MM.1S (cell line): ENCODE measurements around the gene CALCR.

ENCODE experiments used
- DNase-seq: peaks from one replicate; pipeline ENCODE4 v3.0.0-alpha.2; 2015
- H2AFZ ChIP-seq: fragments of 300-600 bp; sonication (generic); 2 replicates; pipeline ENCODE4 v1.6.0; 2016; ENCODE audit warnings: antibody characterized with exemption, low read length
- H3F3A ChIP-seq: fragments of 300-600 bp; sonication (generic); 2 replicates; pipeline ENCODE4 v1.6.1; 2016; ENCODE audit warnings: mild to moderate bottlenecking, antibody characterized with exemption, low read length, moderate library complexity, mixed read lengths; ENCODE audit not compliant: insufficient read depth
- H3K27ac ChIP-seq: fragments of 300-600 bp; sonication (generic); 2 replicates; pipeline ENCODE4 v1.5.1; 2016; ENCODE audit warnings: mild to moderate bottlenecking, low read length
- H3K27me3 ChIP-seq: fragments of 300-600 bp; sonication (generic); replicated peaks from 2 replicates; pipeline ENCODE4 v1.6.0; 2016; ENCODE audit warnings: low read length; ENCODE audit not compliant: insufficient read depth
- H3K36me3 ChIP-seq: fragments of 300-600 bp; sonication (generic); replicated peaks from 2 replicates; pipeline ENCODE4 v1.6.1; 2016; ENCODE audit warnings: mild to moderate bottlenecking, low read length, mixed read lengths; ENCODE audit not compliant: insufficient read depth
- H3K4me1 ChIP-seq: fragments of 300-600 bp; sonication (generic); 2 replicates; pipeline ENCODE4 v1.6.1; 2016; ENCODE audit warnings: low read length, mixed read lengths
- H3K4me2 ChIP-seq: fragments of 300-600 bp; sonication (generic); 2 replicates; pipeline ENCODE4 v1.6.0; 2016; ENCODE audit warnings: low read depth, low read length
- H3K4me3 ChIP-seq: fragments of 300-600 bp; sonication (generic); 2 replicates; pipeline ENCODE4 v1.5.1; 2016; ENCODE audit warnings: low read length, mixed read lengths
- H3K79me2 ChIP-seq: fragments of 300-600 bp; sonication (generic); 2 replicates; pipeline ENCODE4 v1.6.1; 2016; ENCODE audit warnings: mixed run types, low read length, mixed read lengths
- H3K9ac ChIP-seq: fragments of 300-600 bp; sonication (generic); 2 replicates; pipeline ENCODE4 v1.6.1; 2016; ENCODE audit warnings: low read length, mixed read lengths
- H3K9me2 ChIP-seq: fragments of 300-600 bp; sonication (generic); replicated peaks from 2 replicates; pipeline ENCODE4 v1.6.1; 2016; ENCODE audit warnings: mild to moderate bottlenecking, low read length, mixed read lengths; ENCODE audit not compliant: insufficient read depth
- H3K9me3 ChIP-seq: fragments of 300-600 bp; sonication (generic); replicated peaks from 2 replicates; pipeline ENCODE4 v1.6.1; 2016; ENCODE audit warnings: mild to moderate bottlenecking, low read length, mixed read lengths; ENCODE audit not compliant: insufficient read depth
- H4K20me1 ChIP-seq: fragments of 300-600 bp; sonication (generic); 2 replicates; pipeline ENCODE4 v1.6.1; 2016; ENCODE audit warnings: mild to moderate bottlenecking, low read length, moderate library complexity, mixed read lengths; ENCODE audit not compliant: insufficient read depth
- EZH2 ChIP-seq: fragments of 300-600 bp; sonication (generic); optimal IDR thresholded peaks from 2 replicates; pipeline ENCODE3; 2017; ENCODE audit warnings: low read depth, mild to moderate bottlenecking, antibody characterized with exemption, low read length, mixed read lengths
- EZH2phosphoT487 ChIP-seq: fragments of 300-600 bp; sonication (generic); IDR thresholded peaks from 2 replicates; pipeline ENCODE4 v1.6.1; 2018; ENCODE audit warnings: antibody characterized with exemption, low read length
- TF ChIP-seq, protein P1 (sequence below): fragments of 300-600 bp; sonication (generic); IDR thresholded peaks from 2 replicates; pipeline ENCODE4 v1.5.1; 2016; ENCODE audit warnings: antibody characterized with exemption, low read length, mixed read lengths

Gene CALCR

DNA sequence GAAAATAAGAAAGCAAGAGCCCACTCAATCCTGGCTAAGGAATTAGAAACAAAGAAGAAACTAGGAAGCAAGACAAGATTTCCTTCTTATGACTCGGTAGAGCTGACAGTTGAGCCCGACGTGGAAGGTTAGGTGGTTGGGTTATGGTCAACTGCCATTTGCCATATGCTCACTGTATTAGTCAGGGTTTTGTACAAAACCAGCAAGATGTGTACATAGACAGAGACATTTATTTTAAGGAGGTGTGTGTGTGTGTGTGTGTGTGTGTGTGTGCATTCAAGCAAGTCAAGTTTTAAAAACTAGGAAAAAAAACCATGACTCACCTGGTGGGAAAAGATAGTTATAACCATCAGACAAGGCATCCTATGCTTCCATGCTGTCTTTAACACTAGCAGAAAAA lies 183.9 kb downstream of the CALCR start:
- no peak for DNase-seq
- Histone ChIP-seq H2AFZ (no peak overlapping the region), H4K20me1 (no peaks in the 10 kb centered on the region), H3F3A (no peaks in the 10 kb centered on the region), H3K79me2 (no peaks in the 10 kb centered on the region), H3K36me3 (no peaks in the 10 kb centered on the region), H3K4me3 (no peak overlapping the region), H3K9ac (no peak overlapping the region), H3K4me1 (no peaks in the 10 kb centered on the region), H3K27ac (no peak overlapping the region), H3K4me2 (no peak overlapping the region), H3K9me2 (no peaks in the 10 kb centered on the region), H3K27me3 (no peaks in the 10 kb centered on the region), H3K9me3 (no peaks in the 10 kb centered on the region)
- TF ChIP-seq EZH2phosphoT487 (no peak), EZH2 (no peak)
- TF ChIP-seq, protein P1, sequence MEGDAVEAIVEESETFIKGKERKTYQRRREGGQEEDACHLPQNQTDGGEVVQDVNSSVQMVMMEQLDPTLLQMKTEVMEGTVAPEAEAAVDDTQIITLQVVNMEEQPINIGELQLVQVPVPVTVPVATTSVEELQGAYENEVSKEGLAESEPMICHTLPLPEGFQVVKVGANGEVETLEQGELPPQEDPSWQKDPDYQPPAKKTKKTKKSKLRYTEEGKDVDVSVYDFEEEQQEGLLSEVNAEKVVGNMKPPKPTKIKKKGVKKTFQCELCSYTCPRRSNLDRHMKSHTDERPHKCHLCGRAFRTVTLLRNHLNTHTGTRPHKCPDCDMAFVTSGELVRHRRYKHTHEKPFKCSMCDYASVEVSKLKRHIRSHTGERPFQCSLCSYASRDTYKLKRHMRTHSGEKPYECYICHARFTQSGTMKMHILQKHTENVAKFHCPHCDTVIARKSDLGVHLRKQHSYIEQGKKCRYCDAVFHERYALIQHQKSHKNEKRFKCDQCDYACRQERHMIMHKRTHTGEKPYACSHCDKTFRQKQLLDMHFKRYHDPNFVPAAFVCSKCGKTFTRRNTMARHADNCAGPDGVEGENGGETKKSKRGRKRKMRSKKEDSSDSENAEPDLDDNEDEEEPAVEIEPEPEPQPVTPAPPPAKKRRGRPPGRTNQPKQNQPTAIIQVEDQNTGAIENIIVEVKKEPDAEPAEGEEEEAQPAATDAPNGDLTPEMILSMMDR: no peak

DNA sequence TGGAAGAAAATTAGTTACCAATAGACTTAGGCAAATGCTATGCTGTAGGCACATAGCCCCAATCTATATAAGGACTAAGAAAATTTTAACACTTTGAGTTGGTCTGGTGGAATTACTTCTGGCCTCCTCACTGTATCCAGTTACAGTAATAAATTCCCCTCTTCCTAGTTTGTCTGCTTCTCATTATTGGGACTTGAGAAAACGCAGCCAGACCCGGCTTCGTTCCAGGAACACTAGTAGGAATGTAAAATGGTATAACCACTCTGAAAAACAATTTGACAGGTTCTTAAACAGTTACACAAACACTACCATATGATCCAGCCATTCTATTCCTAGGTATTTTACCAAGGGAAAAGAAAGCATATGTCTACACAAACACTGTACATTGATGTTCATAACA lies 192.2 kb downstream of the CALCR start:
- no peak overlapping the region for H3K9ac ChIP-seq
- H4K20me1 ChIP-seq: no peaks in the 10 kb centered on the region
- no peak overlapping the region for H3K4me3 ChIP-seq
- DNase-seq: no peak
- H3K36me3 ChIP-seq: no peaks in the 10 kb centered on the region
- no peaks in the 10 kb centered on the region for H3K27me3 ChIP-seq
- no peaks in the 10 kb centered on the region for H3K79me2 ChIP-seq
- H3K4me1 ChIP-seq: peaks cover 23% of the 10 kb centered on the region
- H3F3A ChIP-seq: peaks cover 16% of the 10 kb centered on the region
- H2AFZ ChIP-seq: no peak overlapping the region
- TF ChIP-seq EZH2phosphoT487: no peak
- TF ChIP-seq, protein P1: no peak
- TF ChIP-seq EZH2: no peak
- H3K4me2 ChIP-seq: no peak overlapping the region
- no peaks in the 10 kb centered on the region for H3K9me2 ChIP-seq
- H3K27ac ChIP-seq: no peak overlapping the region
- no peaks in the 10 kb centered on the region for H3K9me3 ChIP-seq

DNA sequence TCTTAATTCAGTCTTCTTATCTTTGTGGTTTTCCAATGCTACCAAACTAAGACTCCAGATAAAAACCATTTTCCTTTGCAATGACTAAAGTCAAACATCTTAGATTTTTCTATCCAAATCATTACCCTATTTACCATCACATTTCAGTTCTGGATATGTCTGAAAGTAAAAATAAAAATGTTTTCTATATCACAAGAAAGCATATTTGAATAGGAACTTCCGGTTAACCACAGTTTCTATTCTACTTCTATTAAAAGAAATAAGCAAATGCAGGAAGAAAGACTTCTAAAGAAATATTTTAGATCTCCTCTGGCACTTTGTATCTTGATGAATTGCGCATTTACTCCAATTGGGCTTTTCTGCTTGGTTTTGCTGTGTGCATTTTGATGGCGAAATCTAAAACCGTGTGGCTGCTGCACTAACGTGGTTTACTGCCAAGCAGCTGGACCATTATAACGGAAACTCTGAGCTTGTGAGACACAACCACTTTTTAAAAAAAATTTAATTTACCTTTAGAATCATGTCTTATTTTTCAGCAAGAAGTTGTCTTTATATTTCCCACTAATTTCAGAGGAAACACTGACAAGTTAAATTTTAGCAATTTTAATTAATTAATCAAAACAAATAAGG lies 196.3 kb downstream of the CALCR start:
- Histone ChIP-seq H3K9me2 (no peaks in the 10 kb centered on the region), H3K79me2 (no peaks in the 10 kb centered on the region), H2AFZ (no peak overlapping the region; the same call in 1 of the 2 replicates), H3K9me3 (no peaks in the 10 kb centered on the region), H3K9ac (no peak overlapping the region), H3K36me3 (no peaks in the 10 kb centered on the region), H3K4me1 (peaks cover 41% of the 10 kb centered on the region), H3K4me2 (peak overlapping the region; percentile 67), H3K27me3 (no peaks in the 10 kb centered on the region), H4K20me1 (no peaks in the 10 kb centered on the region), H3K4me3 (peak overlapping the region; percentile 27), H3K27ac (peak overlapping the region; percentile 55; the same call in 1 of the 2 replicates), H3F3A (peaks cover 28% of the 10 kb centered on the region)
- TF ChIP-seq, protein P1: no peak
- TF ChIP-seq EZH2: no peak
- no peak for TF ChIP-seq EZH2phosphoT487
- peak; percentile 69 for DNase-seq
